Hematopoietic multipotent progenitor cell treated with erythropoietin and hydrocortisone succinate and interleukin-3 and kit ligand, for 15 days (in vitro differentiated cells): ENCODE data around the gene MYRF.

ENCODE experiments used
- DNase-seq: peaks from one replicate; pipeline ENCODE4 v3.0.0-alpha.2; 2015; ENCODE audit warnings: low spot score

The MYRF gene

DNA sequence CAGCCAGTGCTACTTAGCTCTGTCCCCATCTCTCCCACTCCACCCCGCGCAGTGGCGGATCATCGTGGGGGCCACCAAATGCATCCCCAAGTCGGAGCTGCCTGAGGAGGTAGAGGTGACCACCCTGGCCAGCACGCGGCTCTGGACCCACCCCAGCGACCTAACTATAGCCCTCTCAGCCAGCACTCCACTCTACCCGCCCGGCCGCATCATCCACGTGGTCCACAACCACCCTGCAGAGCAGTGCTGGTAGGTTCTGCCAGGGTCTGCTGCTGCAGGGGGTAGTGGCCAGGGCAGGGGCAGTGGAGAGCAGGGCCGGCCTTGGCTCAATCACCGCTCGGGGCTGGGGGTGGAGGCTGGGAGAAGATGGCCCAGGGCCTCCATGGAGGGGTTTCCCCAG lies 13.0 kb upstream of the MYRF start:
- DNase-seq = no peak

GRCh38 chr11:61739966-61740365 lies 12.5 kb upstream of the MYRF start:
- DNase-seq = no peak

- DNase-seq = no peak
Measured at GRCh38 chr11:61742391-61742790, 10.0 kb upstream of the MYRF start.

DNA sequence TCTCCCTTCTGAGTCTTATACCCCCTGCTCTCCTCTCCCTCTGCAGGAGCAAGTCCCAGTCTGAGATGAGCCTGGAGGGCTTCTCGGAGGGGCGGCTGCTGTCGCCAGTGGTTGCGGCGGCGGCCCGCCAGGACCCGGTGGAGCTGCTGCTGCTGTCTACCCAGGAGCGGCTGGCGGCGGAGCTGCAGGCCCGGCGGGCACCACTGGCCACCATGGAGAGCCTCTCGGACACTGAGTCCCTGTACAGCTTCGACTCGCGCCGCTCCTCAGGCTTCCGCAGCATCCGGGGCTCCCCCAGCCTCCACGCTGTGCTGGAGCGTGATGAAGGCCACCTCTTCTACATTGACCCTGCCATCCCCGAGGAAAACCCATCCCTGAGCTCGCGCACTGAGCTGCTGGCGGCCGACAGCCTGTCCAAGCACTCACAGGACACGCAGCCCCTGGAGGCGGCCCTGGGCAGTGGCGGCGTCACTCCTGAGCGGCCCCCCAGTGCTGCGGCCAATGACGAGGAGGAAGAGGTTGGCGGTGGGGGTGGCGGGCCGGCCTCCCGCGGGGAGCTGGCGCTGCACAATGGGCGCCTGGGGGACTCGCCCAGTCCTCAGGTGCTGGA lies 8.8 kb upstream of the MYRF start:
- no peak for DNase-seq

GRCh38 chr11:61744181-61744580 lies 8.3 kb upstream of the MYRF start:
- DNase-seq = no peak

DNA sequence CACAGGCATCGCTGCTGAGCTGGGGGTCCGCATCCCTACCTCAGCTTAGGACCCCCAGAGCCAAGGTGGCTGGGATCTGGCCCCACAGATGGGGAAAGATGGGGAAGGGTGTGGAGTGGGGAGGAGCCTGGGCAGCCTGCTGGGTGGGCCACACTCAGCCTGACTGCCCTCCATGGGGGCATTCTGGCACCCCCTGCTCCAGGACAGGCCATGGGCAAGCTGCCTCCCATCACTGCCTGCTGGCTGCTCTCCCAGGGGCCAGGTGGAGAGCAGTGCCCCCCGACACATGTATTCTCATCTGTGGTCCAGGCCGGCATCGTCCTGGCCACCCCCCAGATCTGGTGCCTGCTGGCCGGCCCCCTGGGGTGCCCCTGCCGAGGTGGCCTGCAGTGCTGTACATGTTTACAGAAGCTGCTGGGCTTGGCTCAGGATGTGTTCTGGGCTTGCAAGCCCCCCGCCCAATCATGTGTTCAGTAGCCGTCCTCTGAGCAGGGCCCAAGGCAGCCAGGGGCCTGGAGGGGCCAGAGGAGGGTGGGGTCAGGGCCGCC lies 7.8 kb upstream of the MYRF start:
- no peak for DNase-seq

- no peak for DNase-seq
Measured at GRCh38 chr11:61745781-61746441, 6.5 kb upstream of the MYRF start.

DNA sequence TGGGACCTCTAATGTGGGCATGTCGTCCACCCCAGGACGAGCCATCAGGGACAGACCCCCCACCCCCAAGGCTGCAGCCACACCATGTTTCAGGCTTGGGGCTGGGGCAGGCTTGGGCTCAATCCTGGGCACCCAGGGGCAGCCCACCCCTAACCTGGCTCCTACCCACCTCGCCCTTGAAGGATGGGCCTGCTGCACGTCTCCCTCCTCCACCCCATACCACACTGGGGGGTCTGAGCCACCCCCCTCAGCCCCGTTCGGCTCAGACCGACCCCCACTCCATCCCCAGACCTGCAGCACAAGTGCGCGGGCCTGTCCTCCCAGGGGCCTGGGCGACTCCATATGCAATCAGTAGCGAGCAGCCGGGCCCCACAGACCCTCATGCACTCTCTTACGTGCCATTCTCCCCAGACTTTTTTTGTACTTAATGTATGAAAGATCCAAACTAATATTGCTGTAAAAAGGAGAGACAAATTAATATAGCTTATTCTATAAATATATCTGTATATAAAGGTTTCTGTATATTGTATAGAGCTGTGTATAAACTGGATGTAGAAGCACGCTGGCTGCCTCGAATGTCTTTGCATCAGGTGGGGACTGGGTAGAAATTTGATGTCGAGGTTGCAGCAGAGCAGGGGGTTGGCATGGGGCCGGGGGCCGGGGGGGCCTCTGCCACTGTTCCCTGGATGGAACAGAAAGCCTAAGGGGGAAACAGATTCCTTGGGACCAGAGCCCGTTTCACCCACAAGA lies 5.8 kb upstream of the MYRF start:
- DNase-seq = no peak

DNA sequence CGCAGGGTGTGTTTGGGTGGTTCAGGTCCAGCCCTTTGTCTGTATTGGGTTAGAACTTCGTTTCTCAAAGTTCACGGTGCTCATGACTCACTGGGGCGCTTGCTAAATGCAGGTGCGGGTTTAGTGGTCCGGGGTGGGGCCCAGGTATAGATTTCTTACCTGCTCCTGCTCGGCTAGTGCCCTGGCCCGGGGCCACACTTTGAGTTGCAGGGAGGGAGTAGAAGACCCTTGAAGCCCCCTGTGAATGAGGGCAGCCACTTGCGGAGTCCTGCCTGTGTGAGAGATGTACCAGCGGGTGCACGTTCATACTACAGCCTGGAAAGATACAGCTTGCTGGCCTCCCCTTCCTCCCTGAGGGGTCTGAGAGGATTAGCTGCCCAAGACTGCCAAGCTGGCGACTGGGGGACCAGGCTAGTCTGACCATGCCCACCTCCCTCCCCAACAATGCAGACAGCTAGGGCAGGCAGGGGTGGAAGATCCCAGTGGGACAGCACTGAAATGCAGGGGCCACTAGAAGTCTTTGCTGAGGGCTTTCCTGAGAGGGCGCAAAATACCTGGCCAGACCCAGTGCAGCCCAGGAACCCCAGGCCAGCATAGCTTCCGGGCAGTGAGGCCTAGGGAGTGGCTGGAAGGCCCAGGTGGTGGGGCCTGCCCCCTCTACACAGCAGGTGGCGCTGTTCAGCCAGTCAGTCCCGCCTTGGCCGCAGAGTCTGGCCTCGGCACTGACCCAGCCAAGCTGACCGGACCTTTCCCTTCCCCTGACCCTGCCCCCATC lies 5.1 kb upstream of the MYRF start:
- DNase-seq = peak; percentile 57

- DNase-seq = no peak
Measured at GRCh38 chr11:61747967-61748285, 4.5 kb upstream of the MYRF start.

- DNase-seq = no peak
Measured at GRCh38 chr11:61749591-61750217, 2.7 kb upstream of the MYRF start.

- DNase-seq = no peak
Measured at GRCh38 chr11:61750631-61751273, 1.7 kb upstream of the MYRF start.

DNA sequence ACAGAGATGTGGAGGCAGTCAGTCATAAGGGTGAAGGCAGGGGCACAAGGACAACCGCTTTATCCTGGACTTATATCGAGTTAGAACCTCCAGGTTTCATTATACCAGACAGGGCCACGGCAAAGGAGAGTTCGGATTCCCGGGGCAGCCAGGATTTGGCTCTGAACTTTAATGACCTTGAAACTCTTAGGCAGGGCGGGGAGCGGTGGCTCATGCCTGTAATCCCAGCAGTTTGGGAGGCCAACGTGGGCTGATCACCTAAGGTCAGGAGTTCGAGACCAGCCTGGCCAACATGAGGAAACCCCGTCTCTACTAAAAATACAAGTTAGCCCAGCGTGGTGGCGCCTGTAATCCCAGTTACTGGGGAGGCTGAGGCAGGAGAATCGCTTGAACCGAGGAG lies 1.1 kb upstream of the MYRF start:
- DNase-seq = no peak

- DNase-seq = no peak
Measured at GRCh38 chr11:61752925-61753521, 587 bp downstream of the MYRF start.

GRCh38 chr11:61753672-61754071 lies 1.2 kb downstream of the MYRF start:
- no peak for DNase-seq

DNA sequence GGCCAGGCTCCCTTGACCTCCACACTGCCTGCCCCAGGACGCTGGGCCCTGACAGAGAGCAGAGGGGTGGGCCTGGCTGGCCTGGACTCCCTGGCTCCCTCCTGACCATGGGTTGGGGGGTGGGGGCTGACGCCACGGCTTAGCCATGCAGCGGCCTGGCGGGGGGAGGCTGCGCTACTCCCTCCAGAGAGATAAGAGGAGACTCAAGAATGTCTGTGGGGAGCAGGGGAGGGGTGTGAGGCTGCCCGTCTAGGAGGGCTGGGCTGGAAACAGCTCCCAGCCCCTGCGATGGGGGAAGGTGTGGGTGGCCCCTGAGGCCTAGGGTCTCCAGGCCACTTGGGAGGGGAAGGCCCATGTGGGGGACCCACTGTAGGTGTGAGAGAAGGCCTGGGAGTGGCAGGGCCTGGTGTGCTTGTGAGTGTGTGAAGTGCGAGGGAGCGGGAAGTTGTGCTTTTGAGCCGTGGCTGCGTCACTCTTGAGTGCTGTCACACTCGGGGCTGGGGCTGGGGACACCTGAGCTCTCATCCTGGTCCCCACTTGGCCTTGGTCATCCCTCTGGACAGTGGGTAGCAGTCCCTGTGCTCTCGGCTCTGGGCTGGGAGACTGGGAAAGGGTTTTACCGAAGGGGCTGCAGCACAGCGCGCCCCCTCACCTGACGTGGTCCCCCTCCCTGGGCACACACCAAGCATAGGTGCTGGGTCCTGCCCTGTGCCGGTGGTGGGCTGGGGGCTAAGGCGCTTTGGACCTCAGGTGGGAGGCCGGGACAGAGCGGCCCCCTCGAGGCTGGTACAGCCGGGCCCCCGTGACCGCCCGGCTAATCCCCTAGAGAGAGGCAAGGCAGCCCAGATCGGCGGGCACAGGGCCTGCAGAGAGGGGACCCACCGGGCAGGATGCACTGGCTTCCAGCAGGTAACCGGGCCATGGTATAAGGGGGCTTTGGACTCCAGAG lies 2.4 kb downstream of the MYRF start:
- DNase-seq = no peak

GRCh38 chr11:61756147-61756451 lies 3.7 kb downstream of the MYRF start:
- DNase-seq = no peak

DNA sequence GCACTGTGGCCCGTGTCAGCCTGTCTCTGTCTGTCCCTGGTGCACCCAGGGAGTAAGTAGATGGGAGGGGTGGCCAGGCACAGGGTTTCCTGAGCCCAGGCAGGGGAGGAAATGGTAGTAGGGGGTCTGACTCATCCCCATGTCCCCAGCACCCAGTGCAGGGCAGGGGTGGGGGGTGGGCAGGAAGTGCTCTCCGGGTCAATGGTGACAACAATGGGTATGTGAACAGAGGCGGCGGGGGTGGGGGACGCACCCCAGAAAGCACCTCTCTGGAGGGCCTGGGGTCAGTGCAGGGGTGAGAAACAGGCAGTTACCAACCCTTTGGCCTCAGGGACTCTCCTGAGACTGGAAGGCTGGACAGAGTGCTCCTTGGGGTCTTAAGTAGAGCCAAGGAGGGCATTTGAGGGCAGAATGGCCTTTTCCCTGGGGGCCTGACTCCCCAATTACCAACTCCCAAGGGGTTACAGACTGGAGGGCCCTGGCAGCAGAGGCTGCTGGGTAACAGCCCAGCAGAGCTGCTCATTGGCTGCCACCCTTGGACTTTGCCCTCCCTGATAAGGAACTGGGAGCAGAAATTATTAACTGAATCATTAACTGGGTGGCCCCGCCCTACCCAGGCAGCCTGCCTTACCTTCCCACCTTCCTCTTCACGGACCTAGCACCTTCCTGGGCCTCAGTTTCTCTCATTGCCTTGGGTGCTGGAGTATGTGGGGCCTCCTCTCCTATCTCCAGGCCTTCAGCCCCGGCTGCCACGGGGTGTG lies 4.2 kb downstream of the MYRF start:
- peak; percentile 61 for DNase-seq

- no peak for DNase-seq
Measured at GRCh38 chr11:61757213-61757862, 4.9 kb downstream of the MYRF start.
